Measurements from ENCODE around the gene IER2. TPM values are rescaled to one million over a fixed set of nuclear protein-coding genes. Genes with fewer than 3 reads are reported as not detected.
A peak's percentile ranks its signal among the peaks of the same experiment; 100 is the strongest.

Gene IER2
- total RNA-seq, 1 donor from 2014 or later = 148 TPM

DNA sequence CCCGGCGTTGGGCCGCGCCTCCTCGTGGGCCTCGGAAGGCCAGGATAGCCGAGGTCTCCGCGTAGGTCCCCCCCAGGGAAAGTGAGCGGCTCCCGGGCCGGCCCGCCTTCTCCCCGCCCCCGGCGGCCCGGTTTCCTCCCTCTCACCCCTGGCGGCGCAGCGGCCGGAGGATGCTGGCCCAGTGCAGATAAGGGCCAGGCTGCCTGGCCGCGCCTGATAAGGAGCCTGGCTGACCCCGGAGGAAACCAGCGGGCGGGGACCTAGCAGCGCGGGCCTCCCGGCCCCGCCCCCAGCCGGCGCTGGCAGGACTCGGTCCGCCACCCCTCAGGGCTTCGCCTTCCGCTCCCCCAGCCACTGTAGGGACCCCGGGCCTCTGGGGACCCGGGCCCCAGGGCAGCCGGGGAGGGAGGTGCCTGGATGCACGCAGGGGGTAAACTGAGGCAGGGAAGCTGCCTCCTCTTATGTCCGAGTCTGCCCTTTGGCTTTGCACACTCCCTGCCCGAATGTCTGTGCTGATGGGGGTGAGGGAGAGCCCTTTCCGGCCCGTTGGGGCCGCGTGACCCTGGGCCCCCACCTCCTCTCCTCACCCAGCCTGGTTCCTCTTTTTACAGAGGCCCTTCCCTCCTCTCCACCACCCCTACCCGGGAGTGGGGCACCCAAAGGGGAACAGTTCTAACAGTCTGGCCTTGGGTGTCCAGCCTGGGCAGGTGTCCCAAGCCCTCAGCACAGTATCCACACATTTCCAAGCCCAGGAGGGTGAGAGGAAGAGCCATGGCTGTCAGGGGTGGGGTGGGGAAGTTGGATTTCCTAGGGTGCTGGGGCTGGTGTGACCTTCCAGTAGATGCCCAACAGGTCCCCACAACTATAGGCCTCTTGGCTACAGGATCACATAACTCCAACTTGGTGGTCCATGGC is 47.3 kb upstream of the IER2 start, which contains the start of gene LYL1:
LYL1 (minus strand) TSS at position 193 of the 915 bp plus-strand sequence. CDS start 1,687 bp downstream, outside the sequence.
- no peaks in the 10 kb centered on the region for H3K9me3 Mint-ChIP-seq (ENCODE audit: unreplicated experiment)
- peaks cover 10% of the 10 kb centered on the region for H3K4me1 Mint-ChIP-seq (ENCODE audit: unreplicated experiment)
- H3K27ac Mint-ChIP-seq (ENCODE audit: unreplicated experiment) = no peak within 1 kb of the TSS
- no peak within 1 kb of the TSS for H3K4me3 Mint-ChIP-seq (ENCODE audit: unreplicated experiment)
- DNase-seq (ENCODE audit: extremely low spot score, unreplicated experiment) = peak; percentile 83
- peaks cover 8% of the 10 kb centered on the region for H3K27me3 Mint-ChIP-seq (ENCODE audit: unreplicated experiment)
- H3K36me3 Mint-ChIP-seq (ENCODE audit: unreplicated experiment) = no peaks in the 10 kb centered on the region
- TF ChIP-seq, protein P1, sequence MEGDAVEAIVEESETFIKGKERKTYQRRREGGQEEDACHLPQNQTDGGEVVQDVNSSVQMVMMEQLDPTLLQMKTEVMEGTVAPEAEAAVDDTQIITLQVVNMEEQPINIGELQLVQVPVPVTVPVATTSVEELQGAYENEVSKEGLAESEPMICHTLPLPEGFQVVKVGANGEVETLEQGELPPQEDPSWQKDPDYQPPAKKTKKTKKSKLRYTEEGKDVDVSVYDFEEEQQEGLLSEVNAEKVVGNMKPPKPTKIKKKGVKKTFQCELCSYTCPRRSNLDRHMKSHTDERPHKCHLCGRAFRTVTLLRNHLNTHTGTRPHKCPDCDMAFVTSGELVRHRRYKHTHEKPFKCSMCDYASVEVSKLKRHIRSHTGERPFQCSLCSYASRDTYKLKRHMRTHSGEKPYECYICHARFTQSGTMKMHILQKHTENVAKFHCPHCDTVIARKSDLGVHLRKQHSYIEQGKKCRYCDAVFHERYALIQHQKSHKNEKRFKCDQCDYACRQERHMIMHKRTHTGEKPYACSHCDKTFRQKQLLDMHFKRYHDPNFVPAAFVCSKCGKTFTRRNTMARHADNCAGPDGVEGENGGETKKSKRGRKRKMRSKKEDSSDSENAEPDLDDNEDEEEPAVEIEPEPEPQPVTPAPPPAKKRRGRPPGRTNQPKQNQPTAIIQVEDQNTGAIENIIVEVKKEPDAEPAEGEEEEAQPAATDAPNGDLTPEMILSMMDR (IDR thresholded peaks at IDR 0.05) = no peak

DNA sequence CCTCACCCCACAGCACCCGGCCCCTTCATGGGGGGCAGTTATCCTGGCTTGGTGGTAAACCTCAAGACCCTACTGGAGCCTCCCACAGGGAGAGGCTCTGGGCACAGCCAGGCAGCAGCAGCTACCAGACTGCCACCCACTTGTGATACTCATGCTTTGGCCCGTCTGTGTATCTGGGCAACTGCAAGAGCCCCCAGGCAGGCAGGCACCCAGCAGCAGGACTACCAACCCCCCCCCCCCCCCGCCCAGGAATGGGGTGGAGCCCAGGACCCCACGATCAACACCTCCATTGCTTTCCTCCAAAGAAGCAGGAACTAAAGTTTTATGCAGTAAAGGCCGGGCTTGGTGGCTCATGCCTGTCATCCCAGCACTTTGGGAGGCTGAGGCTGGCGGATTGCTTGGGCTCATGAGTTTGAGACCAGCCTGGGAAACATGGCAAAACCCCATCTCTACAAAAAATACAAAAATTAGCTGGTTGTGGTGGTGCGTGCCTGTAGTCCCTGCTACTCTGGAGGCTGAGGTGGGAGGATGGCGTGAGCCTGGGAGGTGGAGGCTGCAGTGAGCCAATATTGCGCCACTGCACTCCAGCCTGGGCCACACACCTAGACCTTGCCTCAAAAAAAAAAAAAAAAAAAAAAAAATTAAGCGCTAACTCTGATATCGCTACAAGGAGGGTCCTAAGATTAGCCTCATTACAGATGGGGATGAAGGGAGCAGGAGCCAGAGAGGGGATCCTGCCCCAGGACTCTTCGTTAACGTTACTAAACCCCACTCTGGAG is 46.4 kb upstream of the IER2 start:
- H3K27me3 Mint-ChIP-seq (ENCODE audit: unreplicated experiment) = peaks cover 8% of the 10 kb centered on the region
- H3K9me3 Mint-ChIP-seq (ENCODE audit: unreplicated experiment) = no peaks in the 10 kb centered on the region
- TF ChIP-seq, protein P1 (IDR thresholded peaks at IDR 0.05) = no peak
- H3K27ac Mint-ChIP-seq (ENCODE audit: unreplicated experiment) = no peak overlapping the region
- no peaks in the 10 kb centered on the region for H3K36me3 Mint-ChIP-seq (ENCODE audit: unreplicated experiment)
- H3K4me1 Mint-ChIP-seq (ENCODE audit: unreplicated experiment) = peaks cover 7% of the 10 kb centered on the region
- DNase-seq (ENCODE audit: extremely low spot score, unreplicated experiment) = no peak
- H3K4me3 Mint-ChIP-seq (ENCODE audit: unreplicated experiment) = no peak overlapping the region

DNA sequence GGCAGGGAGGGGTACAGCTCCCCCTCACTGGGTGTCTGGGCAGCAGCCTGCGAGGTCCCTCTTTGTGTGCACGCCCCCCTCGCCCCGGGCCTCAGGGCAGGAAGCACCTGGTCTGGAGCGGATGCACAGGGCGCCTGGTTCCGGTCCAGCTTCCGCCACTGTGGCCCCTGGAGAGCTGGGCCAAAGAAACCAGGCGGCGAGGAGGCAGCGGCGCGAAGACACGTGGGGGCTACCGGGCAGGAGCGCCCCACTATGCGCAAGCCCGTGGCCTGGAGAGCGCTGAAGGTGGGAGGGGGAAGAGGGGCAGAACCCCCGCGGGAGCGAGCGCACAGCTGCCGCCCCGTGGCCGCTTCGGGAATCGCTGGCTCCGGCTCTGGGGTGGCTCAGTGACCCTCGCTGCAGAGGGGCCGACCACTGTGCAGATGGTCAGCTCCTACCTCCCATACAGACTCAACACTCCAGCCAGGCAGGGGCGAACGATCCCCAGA is 45.8 kb upstream of the IER2 start:
- no peak overlapping the region for H3K27ac Mint-ChIP-seq (ENCODE audit: unreplicated experiment)
- H3K36me3 Mint-ChIP-seq (ENCODE audit: unreplicated experiment) = no peaks in the 10 kb centered on the region
- TF ChIP-seq, protein P1 (IDR thresholded peaks at IDR 0.05) = peak; percentile 64
- H3K4me3 Mint-ChIP-seq (ENCODE audit: unreplicated experiment) = no peak overlapping the region
- no peak for DNase-seq (ENCODE audit: extremely low spot score, unreplicated experiment)
- H3K4me1 Mint-ChIP-seq (ENCODE audit: unreplicated experiment) = peaks cover 4% of the 10 kb centered on the region
- no peaks in the 10 kb centered on the region for H3K9me3 Mint-ChIP-seq (ENCODE audit: unreplicated experiment)
- H3K27me3 Mint-ChIP-seq (ENCODE audit: unreplicated experiment) = peaks cover 4% of the 10 kb centered on the region

DNA sequence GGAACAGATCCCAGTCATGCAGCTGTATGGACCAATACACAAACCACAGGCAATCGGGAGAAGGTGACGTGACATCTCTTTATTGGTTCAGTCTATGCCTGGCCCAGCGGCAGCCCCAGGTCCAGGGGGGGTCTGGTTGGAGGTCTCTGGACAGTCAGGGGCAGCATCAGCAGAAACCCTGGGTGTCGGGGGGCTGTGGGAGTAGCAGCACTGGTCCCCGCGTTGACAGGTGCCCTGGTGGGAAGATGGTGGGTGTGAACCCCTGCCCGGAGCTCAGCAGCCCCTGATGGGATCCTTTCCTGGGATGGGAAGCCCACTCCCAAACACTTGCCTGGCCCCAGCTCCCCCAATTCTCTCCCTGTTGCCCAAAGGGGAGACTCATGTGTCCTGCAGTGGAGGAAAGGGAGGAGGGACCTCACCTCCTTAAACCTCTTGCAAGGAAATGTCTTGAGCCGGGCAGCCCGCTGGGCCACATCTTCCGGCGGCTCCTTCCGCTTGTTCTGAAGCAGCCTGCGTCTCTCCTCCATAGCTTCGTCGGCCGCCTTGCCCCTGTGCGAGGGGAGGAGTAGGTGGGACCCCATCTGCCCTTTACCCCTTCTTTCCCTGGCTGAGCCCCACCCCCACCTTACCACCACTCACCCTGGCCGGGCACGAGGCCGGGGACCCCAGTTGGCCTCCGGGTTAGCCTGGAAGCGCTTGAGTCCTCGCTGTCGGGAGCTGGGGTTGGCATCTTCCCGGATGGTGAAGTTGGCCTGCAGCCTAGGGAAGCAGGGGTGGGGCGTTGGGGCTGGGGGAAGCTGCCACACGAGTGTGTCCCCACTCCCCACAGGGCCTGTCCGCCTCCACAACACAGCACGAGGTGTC is 45.1 kb upstream of the IER2 start:
- Mint-ChIP-seq H3K36me3 (ENCODE audit: unreplicated experiment) (peaks cover 2% of the 10 kb centered on the region), H3K27me3 (ENCODE audit: unreplicated experiment) (peaks cover under 1% of the 10 kb centered on the region), H3K4me1 (ENCODE audit: unreplicated experiment) (peaks cover 1% of the 10 kb centered on the region), H3K27ac (ENCODE audit: unreplicated experiment) (no peak overlapping the region), H3K4me3 (ENCODE audit: unreplicated experiment) (no peak overlapping the region), H3K9me3 (ENCODE audit: unreplicated experiment) (no peaks in the 10 kb centered on the region)
- no peak for DNase-seq (ENCODE audit: extremely low spot score, unreplicated experiment)
- TF ChIP-seq, protein P1 (IDR thresholded peaks at IDR 0.05) = peak; percentile 4

Data from osteocyte (in vitro differentiated cells).